SU-DHL-6 (cell line): ENCODE data around the gene P4HB.

Experiments
- EZH2phosphoT487 ChIP-seq: fragments of 200-600 bp; sonication (generic), shearing (Covaris generic); conservative IDR thresholded peaks from 2 replicates; pipeline ENCODE4 v1.6.1; 2018; ENCODE audit warnings: mild to moderate bottlenecking, antibody characterized with exemption, low read length, moderate library complexity, mixed read lengths
- TF ChIP-seq, protein P1 (sequence below): fragments of 200-600 bp; sonication (generic); IDR thresholded peaks from one replicate; pipeline ENCODE4 v1.5.1; 2017; ENCODE audit warnings: antibody characterized with exemption, mild to moderate bottlenecking, low read length, moderate library complexity; ENCODE audit not compliant: insufficient read depth, poor library complexity, severe bottlenecking

DNA sequence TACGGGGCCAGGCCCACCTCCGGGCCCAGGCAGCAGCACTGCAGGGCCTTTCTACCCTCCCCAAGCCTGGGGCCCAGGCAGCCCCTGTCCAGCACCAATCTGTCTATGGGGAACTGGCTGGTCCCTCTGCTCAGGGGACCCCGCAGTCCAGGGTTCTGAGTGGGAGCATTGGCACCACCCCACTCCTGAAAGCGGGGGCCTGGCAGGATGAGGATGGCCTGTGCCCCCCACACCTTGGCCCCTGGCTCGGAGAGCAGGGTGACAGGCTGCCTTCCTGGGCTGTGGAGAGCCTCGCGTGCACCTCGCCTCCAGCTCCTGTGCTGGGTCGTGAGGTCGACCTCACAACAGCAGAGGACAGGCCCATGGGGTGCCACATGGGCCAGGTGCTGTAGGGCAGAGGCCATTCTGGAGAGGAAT, 43.1 kb upstream of the P4HB start:
- TF ChIP-seq, protein P1, sequence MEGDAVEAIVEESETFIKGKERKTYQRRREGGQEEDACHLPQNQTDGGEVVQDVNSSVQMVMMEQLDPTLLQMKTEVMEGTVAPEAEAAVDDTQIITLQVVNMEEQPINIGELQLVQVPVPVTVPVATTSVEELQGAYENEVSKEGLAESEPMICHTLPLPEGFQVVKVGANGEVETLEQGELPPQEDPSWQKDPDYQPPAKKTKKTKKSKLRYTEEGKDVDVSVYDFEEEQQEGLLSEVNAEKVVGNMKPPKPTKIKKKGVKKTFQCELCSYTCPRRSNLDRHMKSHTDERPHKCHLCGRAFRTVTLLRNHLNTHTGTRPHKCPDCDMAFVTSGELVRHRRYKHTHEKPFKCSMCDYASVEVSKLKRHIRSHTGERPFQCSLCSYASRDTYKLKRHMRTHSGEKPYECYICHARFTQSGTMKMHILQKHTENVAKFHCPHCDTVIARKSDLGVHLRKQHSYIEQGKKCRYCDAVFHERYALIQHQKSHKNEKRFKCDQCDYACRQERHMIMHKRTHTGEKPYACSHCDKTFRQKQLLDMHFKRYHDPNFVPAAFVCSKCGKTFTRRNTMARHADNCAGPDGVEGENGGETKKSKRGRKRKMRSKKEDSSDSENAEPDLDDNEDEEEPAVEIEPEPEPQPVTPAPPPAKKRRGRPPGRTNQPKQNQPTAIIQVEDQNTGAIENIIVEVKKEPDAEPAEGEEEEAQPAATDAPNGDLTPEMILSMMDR = no peak
- TF ChIP-seq EZH2phosphoT487 = no peak
